Activated CD4-positive, alpha-beta memory T cell treated with anti-CD3 and anti-CD28 coated beads for 36 hours (primary cell): ENCODE results near the gene EPHB3. TPM values are rescaled to one million over a fixed set of nuclear protein-coding genes. Genes with fewer than 3 reads are reported as not detected.
"Not testable (repeated sequence)": the region's sequence is repeated elsewhere in the genome, so short reads cannot be mapped to it uniquely, and the experiment has no call there.

Experiments
- CTCF ChIA-PET: fragments of 350-600 bp; sonication (Branson Sonifier 250); formaldehyde crosslinking; loops from one replicate; lab custom pipeline; 2021; ENCODE audit warnings: antibody characterized with exemption, inconsistent platforms; lab: Charles Lee
- POLR2A ChIA-PET: fragments of 350-600 bp; sonication (Branson Sonifier 250); formaldehyde crosslinking; loops from one replicate; lab custom pipeline; 2021; ENCODE audit warnings: antibody characterized with exemption; lab: Charles Lee
- DNase-seq: peaks from one replicate; pipeline ENCODE4 v3.0.0-alpha.2; 2020
- H3K27ac Mint-ChIP-seq: one replicate; pipeline ENCODE4 v1.8.0; 2021; ENCODE audit warnings: mixed read lengths
- H3K27me3 Mint-ChIP-seq: one replicate; pipeline ENCODE4 v1.8.0; 2021; ENCODE audit warnings: mixed read lengths
- H3K36me3 Mint-ChIP-seq: one replicate; pipeline ENCODE4 v1.8.0; 2021; ENCODE audit warnings: mixed read lengths
- H3K4me1 Mint-ChIP-seq: one replicate; pipeline ENCODE4 v1.8.0; 2021; ENCODE audit warnings: low read depth, mixed read lengths
- H3K4me3 Mint-ChIP-seq: one replicate; pipeline ENCODE4 v1.8.0; 2021; ENCODE audit warnings: mild to moderate bottlenecking, mixed read lengths
- H3K9me3 Mint-ChIP-seq: one replicate; pipeline ENCODE4 v1.8.0; 2021; ENCODE audit warnings: mixed read lengths
- intact Hi-C: fragments of 100-400 bp; cut with micrococcal nuclease; formaldehyde crosslinking; loops from one replicate; pipeline ENCODE4 v1.15.1; 2023
- total RNA-seq, 2 experiments: library from RNA; stranded (reverse); gene quantifications; one replicate each; pipeline ENCODE4 v1.2.3, GENCODE V29; 2021

The EPHB3 gene
- total RNA-seq, 2 experiments from 2014 or later: 0.07 TPM; not detected in 1

GRCh38 chr3:184609476-184610244 lies 48.1 kb downstream of the EPHB3 start:
- Mint-ChIP-seq H3K36me3 (no peaks in the 10 kb centered on the region), H3K4me3 (no peak overlapping the region), H3K27me3 (peaks cover 12% of the 10 kb centered on the region), H3K9me3 (no peaks in the 10 kb centered on the region), H3K27ac (no peak overlapping the region), H3K4me1 (peaks cover 18% of the 10 kb centered on the region)
- ChIA-PET CTCF (interaction anchor here (0.5 kb wide), 1 partner anchor 153 kb away, joined by 3 read pairs; no protein-coding TSS in a partner anchor), POLR2A (no interaction called here)
- intact Hi-C loops: loop anchor here (2.0 kb wide), 1 partner anchor 27 kb away; no protein-coding TSS in a partner anchor
- DNase-seq: no peak

- Mint-ChIP-seq H3K27ac (no peak overlapping the region), H3K27me3 (peaks cover 5% of the 10 kb centered on the region), H3K36me3 (no peaks in the 10 kb centered on the region), H3K4me3 (no peak overlapping the region), H3K4me1 (peaks cover 16% of the 10 kb centered on the region), H3K9me3 (no peaks in the 10 kb centered on the region)
- intact Hi-C loops: no loop called here
- ChIA-PET POLR2A (no interaction called here), CTCF (interaction anchor here (0.5 kb wide), 1 partner anchor 152 kb away, joined by 3 read pairs; no protein-coding TSS in a partner anchor)
- no peak for DNase-seq
Observed at GRCh38 chr3:184610245-184610871, 48.8 kb downstream of the EPHB3 start.

- CTCF ChIA-PET: no interaction called here
- POLR2A ChIA-PET: no interaction called here
- H3K27me3 Mint-ChIP-seq: peaks cover 1% of the 10 kb centered on the region
- no peak for DNase-seq
- peaks cover 15% of the 10 kb centered on the region for H3K4me1 Mint-ChIP-seq
- no peak overlapping the region for H3K4me3 Mint-ChIP-seq
- H3K27ac Mint-ChIP-seq: no peak overlapping the region
- no peaks in the 10 kb centered on the region for H3K36me3 Mint-ChIP-seq
- intact Hi-C loops: no loop called here
- no peaks in the 10 kb centered on the region for H3K9me3 Mint-ChIP-seq
Observed at GRCh38 chr3:184611607-184612281, 50.2 kb downstream of the EPHB3 start.

GRCh38 chr3:184615396-184615795 lies 53.8 kb downstream of the EPHB3 start:
- H3K4me3 Mint-ChIP-seq: no peak overlapping the region
- peaks cover 1% of the 10 kb centered on the region for H3K27me3 Mint-ChIP-seq
- no peak for DNase-seq
- H3K27ac Mint-ChIP-seq: no peak overlapping the region
- ChIA-PET CTCF (no interaction called here), POLR2A (no interaction called here)
- intact Hi-C loops: no loop called here
- no peaks in the 10 kb centered on the region for H3K9me3 Mint-ChIP-seq
- peaks cover 14% of the 10 kb centered on the region for H3K4me1 Mint-ChIP-seq
- no peaks in the 10 kb centered on the region for H3K36me3 Mint-ChIP-seq

GRCh38 chr3:184616436-184616835 lies 54.9 kb downstream of the EPHB3 start:
- Mint-ChIP-seq H3K9me3 (no peaks in the 10 kb centered on the region), H3K27ac (no peak overlapping the region), H3K4me1 (peaks cover 19% of the 10 kb centered on the region), H3K27me3 (peaks cover 1% of the 10 kb centered on the region), H3K36me3 (no peaks in the 10 kb centered on the region), H3K4me3 (no peak overlapping the region)
- ChIA-PET POLR2A (no interaction called here), CTCF (no interaction called here)
- intact Hi-C loops: no loop called here
- no peak for DNase-seq

- H3K27me3 Mint-ChIP-seq, intact Hi-C loops, H3K9me3 Mint-ChIP-seq, CTCF ChIA-PET, H3K4me3 Mint-ChIP-seq, DNase-seq, H3K27ac Mint-ChIP-seq, H3K36me3 Mint-ChIP-seq: not testable (repeated sequence)
- peaks cover 19% of the 10 kb centered on the region for H3K4me1 Mint-ChIP-seq
- POLR2A ChIA-PET: interaction anchor here (0.6 kb wide), 1 partner anchor 1316 kb away, joined by 3 read pairs; no protein-coding TSS in a partner anchor
Observed at GRCh38 chr3:184617306-184617705, 55.7 kb downstream of the EPHB3 start.

- Mint-ChIP-seq H3K27me3 (peaks cover 1% of the 10 kb centered on the region), H3K9me3 (no peaks in the 10 kb centered on the region), H3K27ac (no peak overlapping the region), H3K4me1 (peaks cover 19% of the 10 kb centered on the region), H3K4me3 (no peak overlapping the region), H3K36me3 (no peaks in the 10 kb centered on the region)
- intact Hi-C loops: no loop called here
- ChIA-PET CTCF (interaction anchor here (0.7 kb wide), 1 partner anchor 62 kb away, joined by 3 read pairs; no protein-coding TSS in a partner anchor), POLR2A (no interaction called here)
- no peak for DNase-seq
Observed at GRCh38 chr3:184618811-184619210, 57.2 kb downstream of the EPHB3 start.

GRCh38 chr3:184619369-184619768 lies 57.8 kb downstream of the EPHB3 start:
- H3K4me3 Mint-ChIP-seq: no peak overlapping the region
- no peak for DNase-seq

GRCh38 chr3:184619787-184620430 lies 58.3 kb downstream of the EPHB3 start:
- intact Hi-C loops: no loop called here
- H3K36me3 Mint-ChIP-seq: no peaks in the 10 kb centered on the region
- DNase-seq: no peak
- ChIA-PET CTCF (interaction anchor here (0.5 to 1.2 kb wide), 2 partner anchors 9 to 107 kb away, joined by 3 to 5 read pairs; no protein-coding TSS in a partner anchor), POLR2A (interaction anchor here (0.7 kb wide), 1 partner anchor 62 kb away, joined by 3 read pairs; no protein-coding TSS in a partner anchor)
- peaks cover 1% of the 10 kb centered on the region for H3K27me3 Mint-ChIP-seq
- H3K9me3 Mint-ChIP-seq: no peaks in the 10 kb centered on the region
- H3K4me3 Mint-ChIP-seq: no peak overlapping the region
- no peak overlapping the region for H3K27ac Mint-ChIP-seq
- H3K4me1 Mint-ChIP-seq: peaks cover 19% of the 10 kb centered on the region

More at GRCh38 chr3:184619369-184619768, 57.8 kb downstream of the EPHB3 start:
- ChIA-PET CTCF (interaction anchor here (0.5 to 1.2 kb wide), 2 partner anchors 9 to 108 kb away, joined by 3 to 5 read pairs; no protein-coding TSS in a partner anchor), POLR2A (no interaction called here)
- Mint-ChIP-seq H3K4me1 (peaks cover 19% of the 10 kb centered on the region), H3K27ac (no peak overlapping the region), H3K9me3 (no peaks in the 10 kb centered on the region), H3K36me3 (no peaks in the 10 kb centered on the region), H3K27me3 (peaks cover 1% of the 10 kb centered on the region)
- intact Hi-C loops: no loop called here

- CTCF ChIA-PET: interaction anchor here (1.2 kb wide), 1 partner anchor 8 kb away, joined by 5 read pairs; no protein-coding TSS in a partner anchor
- no peak for DNase-seq
- H3K27ac Mint-ChIP-seq: no peak overlapping the region
Observed at GRCh38 chr3:184620475-184621119, 59.0 kb downstream of the EPHB3 start.

GRCh38 chr3:184622156-184622555 lies 60.6 kb downstream of the EPHB3 start:
- H3K4me1 Mint-ChIP-seq: peaks cover 19% of the 10 kb centered on the region
- H3K27ac Mint-ChIP-seq, H3K9me3 Mint-ChIP-seq, H3K4me3 Mint-ChIP-seq, CTCF ChIA-PET, H3K36me3 Mint-ChIP-seq, DNase-seq, intact Hi-C loops, POLR2A ChIA-PET, H3K27me3 Mint-ChIP-seq: not testable (repeated sequence)

More at GRCh38 chr3:184620475-184621119, 59.0 kb downstream of the EPHB3 start:
- Mint-ChIP-seq H3K27me3 (no peaks in the 10 kb centered on the region), H3K4me3 (no peak overlapping the region), H3K4me1 (peaks cover 19% of the 10 kb centered on the region), H3K36me3 (no peaks in the 10 kb centered on the region), H3K9me3 (no peaks in the 10 kb centered on the region)
- intact Hi-C loops: no loop called here
- POLR2A ChIA-PET: interaction anchor here (0.7 kb wide), 1 partner anchor 63 kb away, joined by 3 read pairs; no protein-coding TSS in a partner anchor
